ENCODE data around the gene GRM2. TPM values are rescaled to one million over a fixed set of nuclear protein-coding genes. Genes with fewer than 3 reads are reported as not detected.
A peak's percentile ranks its signal among the peaks of the same experiment; 100 is the strongest.

Gene GRM2
- total RNA-seq, 2 experiments from 2014 or later, result 0.06 to 0.29 TPM

DNA sequence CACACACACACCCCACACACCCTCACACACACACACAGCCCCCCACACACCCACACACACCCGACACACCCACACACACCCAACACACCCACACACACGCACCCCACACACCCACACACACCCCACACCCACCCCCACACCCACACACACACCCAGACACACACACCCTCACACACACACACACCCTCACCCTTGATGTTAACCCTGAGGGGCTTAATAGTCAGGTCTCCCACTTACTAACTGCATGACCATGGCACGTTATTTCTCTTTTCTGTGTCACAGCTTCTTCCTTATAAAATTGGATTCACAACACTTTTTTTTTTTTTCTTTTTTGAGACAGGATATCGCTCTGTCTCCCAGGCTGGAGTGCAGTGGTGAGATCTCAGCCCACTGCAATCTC is 2.8 kb downstream of the GRM2 start:
- ChIA-PET POLR2A (no interaction called here), CTCF (ENCODE audit: unreplicated experiment) (no interaction called here)
- Histone ChIP-seq H3K79me2 (ENCODE audit: insufficient read depth, low read depth, low read length) (no peaks in the 10 kb centered on the region), H3K36me3 (ENCODE audit: insufficient read depth, low read length) (no peaks in the 10 kb centered on the region), H3K9me3 (ENCODE audit: low read length) (no peaks in the 10 kb centered on the region), H3K4me2 (ENCODE audit: low read length) (no peak overlapping the region), H4K20me1 (ENCODE audit: insufficient read depth, low read length) (no peaks in the 10 kb centered on the region), H3K9me2 (ENCODE audit: insufficient read depth, low read length) (no peaks in the 10 kb centered on the region), H3K4me3 (ENCODE audit: low read depth, low read length, poor library complexity, severe bottlenecking) (no peak overlapping the region), H3K27ac (ENCODE audit: low read depth, low read length, poor library complexity, severe bottlenecking) (no peak overlapping the region), H2AFZ (ENCODE audit: low read length) (no peak overlapping the region), H3K4me1 (ENCODE audit: insufficient read depth, low read length, poor library complexity, severe bottlenecking) (no peaks in the 10 kb centered on the region)
- no peak for DNase-seq (ENCODE audit: low spot score)
- BruUV-seq (replicated peaks), result no TSS peak
- intact Hi-C loops (cut with micrococcal nuclease; ENCODE audit: unreplicated experiment), result no loop called here
- no peak for TF ChIP-seq CTCF (conservative IDR thresholded peaks at IDR 0.05; ENCODE audit: low read length)
- no peak for TF ChIP-seq EZH2phosphoT487 (IDR thresholded peaks at IDR 0.05; ENCODE audit: borderline replicate concordance, low read depth, low read length)

DNA sequence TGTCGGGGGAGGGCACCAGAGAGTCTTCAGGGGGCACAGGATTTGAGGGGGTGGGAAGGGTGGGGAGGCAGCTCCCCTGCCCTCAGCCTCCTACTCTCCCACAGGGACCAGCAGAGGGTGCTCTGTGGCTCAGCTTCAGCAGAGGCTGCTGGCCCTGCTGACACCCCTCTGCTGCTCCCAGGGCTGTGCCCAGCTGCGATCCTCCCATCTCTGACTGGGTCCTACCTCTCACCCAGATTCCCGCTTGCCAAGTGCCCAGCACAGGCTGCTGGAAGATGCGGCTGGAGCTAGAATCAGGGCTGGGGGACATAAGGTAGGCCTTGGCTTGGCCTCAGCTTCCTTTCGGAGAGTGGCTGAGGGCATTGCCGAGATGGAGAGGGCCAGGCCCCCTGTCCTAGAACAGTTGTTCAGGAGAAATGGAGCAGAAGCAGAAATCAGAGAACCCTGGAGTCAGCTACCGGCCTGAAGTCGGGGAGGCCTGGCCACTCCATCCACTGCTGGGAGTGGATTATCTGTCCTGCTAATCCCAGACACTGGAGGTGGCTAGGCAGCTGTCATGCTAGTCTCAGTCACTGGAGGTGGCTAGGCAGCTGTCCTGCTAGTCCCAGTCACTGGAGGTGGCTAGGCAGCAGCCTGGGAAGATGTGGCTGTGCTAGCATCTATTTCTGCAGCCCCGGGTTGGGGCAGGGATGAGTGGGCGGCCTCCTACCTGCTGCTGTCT is 3.9 kb downstream of the GRM2 start:
- no peak overlapping the region for H3K4me3 ChIP-seq (ENCODE audit: low read depth, low read length, poor library complexity, severe bottlenecking)
- no peak overlapping the region for H3K4me2 ChIP-seq (ENCODE audit: low read length)
- no peak overlapping the region for H2AFZ ChIP-seq (ENCODE audit: low read length)
- H3K4me1 ChIP-seq (ENCODE audit: insufficient read depth, low read length, poor library complexity, severe bottlenecking), result no peaks in the 10 kb centered on the region
- peak; percentile 12 for DNase-seq (ENCODE audit: low spot score)
- TF ChIP-seq EZH2phosphoT487 (IDR thresholded peaks at IDR 0.05; ENCODE audit: borderline replicate concordance, low read depth, low read length), result no peak
- TF ChIP-seq CTCF (conservative IDR thresholded peaks at IDR 0.05; ENCODE audit: low read length), result no peak; the same call in 1 of the 2 replicates
- H3K27ac ChIP-seq (ENCODE audit: low read depth, low read length, poor library complexity, severe bottlenecking), result no peak overlapping the region
- BruUV-seq (replicated peaks), result no TSS peak
- no peaks in the 10 kb centered on the region for H3K9me2 ChIP-seq (ENCODE audit: insufficient read depth, low read length)
- CTCF ChIA-PET (ENCODE audit: unreplicated experiment), result no interaction called here
- intact Hi-C loops (cut with micrococcal nuclease; ENCODE audit: unreplicated experiment), result no loop called here
- H3K9me3 ChIP-seq (ENCODE audit: low read length), result no peaks in the 10 kb centered on the region
- POLR2A ChIA-PET, result interaction anchor here (0.5 kb wide), 1 partner anchor 24 kb away, joined by 3 read pairs; no protein-coding TSS in a partner anchor
- no peaks in the 10 kb centered on the region for H3K79me2 ChIP-seq (ENCODE audit: insufficient read depth, low read depth, low read length)
- no peaks in the 10 kb centered on the region for H3K36me3 ChIP-seq (ENCODE audit: insufficient read depth, low read length)
- H4K20me1 ChIP-seq (ENCODE audit: insufficient read depth, low read length), result no peaks in the 10 kb centered on the region

- no TSS peak for BruUV-seq (replicated peaks)
- Histone ChIP-seq H2AFZ (ENCODE audit: low read length) (no peak overlapping the region), H3K79me2 (ENCODE audit: insufficient read depth, low read depth, low read length) (no peaks in the 10 kb centered on the region), H3K27ac (ENCODE audit: low read depth, low read length, poor library complexity, severe bottlenecking) (no peak overlapping the region), H3K9me3 (ENCODE audit: low read length) (no peaks in the 10 kb centered on the region), H3K4me3 (ENCODE audit: low read depth, low read length, poor library complexity, severe bottlenecking) (no peak overlapping the region), H3K36me3 (ENCODE audit: insufficient read depth, low read length) (no peaks in the 10 kb centered on the region), H3K4me1 (ENCODE audit: insufficient read depth, low read length, poor library complexity, severe bottlenecking) (no peaks in the 10 kb centered on the region), H3K9me2 (ENCODE audit: insufficient read depth, low read length) (no peaks in the 10 kb centered on the region), H4K20me1 (ENCODE audit: insufficient read depth, low read length) (no peaks in the 10 kb centered on the region), H3K4me2 (ENCODE audit: low read length) (no peak overlapping the region)
- CTCF ChIA-PET (ENCODE audit: unreplicated experiment), result no interaction called here
- POLR2A ChIA-PET, result no interaction called here
- TF ChIP-seq CTCF (conservative IDR thresholded peaks at IDR 0.05; ENCODE audit: low read length) (no peak), EZH2phosphoT487 (IDR thresholded peaks at IDR 0.05; ENCODE audit: borderline replicate concordance, low read depth, low read length) (no peak)
- intact Hi-C loops (cut with micrococcal nuclease; ENCODE audit: unreplicated experiment), result no loop called here
- no peak for DNase-seq (ENCODE audit: low spot score)
Measured at GRCh38 chr3:51711352-51712037, 4.6 kb downstream of the GRM2 start.
